ENCODE measurements around the gene UBAC1. TPM values are rescaled to one million over a fixed set of nuclear protein-coding genes. Genes with fewer than 3 reads are reported as not detected.
"Not testable (repeated sequence)": the region's sequence is repeated elsewhere in the genome, so short reads cannot be mapped to it uniquely, and the experiment has no call there.

Gene UBAC1
- polyA plus RNA-seq, 3 donors: 30.9 to 35.9 (median 33.2) TPM

DNA sequence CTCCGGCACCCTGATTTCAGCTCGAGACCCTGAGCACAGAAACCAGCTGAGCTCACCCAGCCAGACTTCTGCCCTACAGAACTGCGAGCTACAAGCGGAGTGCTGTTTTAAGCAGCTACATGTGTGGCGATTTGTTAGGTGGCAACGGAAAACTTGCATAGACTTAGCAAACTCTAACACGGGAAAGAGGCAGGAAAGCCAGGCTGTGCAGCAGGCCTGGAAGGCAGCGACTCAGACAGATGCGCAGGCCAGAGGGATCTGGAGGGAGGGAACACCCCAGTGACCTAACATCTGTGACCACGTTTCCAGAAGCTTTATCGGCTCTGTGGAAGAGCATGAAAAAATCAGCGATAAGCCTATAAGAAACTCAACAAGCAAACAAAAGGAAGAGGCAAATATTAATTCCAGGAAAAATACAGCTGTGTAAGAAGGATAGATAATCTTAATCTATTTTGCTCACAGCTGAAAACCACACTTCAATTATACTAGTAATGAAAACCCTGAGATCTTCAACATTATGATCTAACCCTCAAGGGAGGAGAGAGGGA lies 11.0 kb downstream of the UBAC1 start:
- DNase-seq (ENCODE audit: extremely low read depth in 1 of 11, low read depth in 9 of 11, low spot score in 4 of 11): no peak

DNA sequence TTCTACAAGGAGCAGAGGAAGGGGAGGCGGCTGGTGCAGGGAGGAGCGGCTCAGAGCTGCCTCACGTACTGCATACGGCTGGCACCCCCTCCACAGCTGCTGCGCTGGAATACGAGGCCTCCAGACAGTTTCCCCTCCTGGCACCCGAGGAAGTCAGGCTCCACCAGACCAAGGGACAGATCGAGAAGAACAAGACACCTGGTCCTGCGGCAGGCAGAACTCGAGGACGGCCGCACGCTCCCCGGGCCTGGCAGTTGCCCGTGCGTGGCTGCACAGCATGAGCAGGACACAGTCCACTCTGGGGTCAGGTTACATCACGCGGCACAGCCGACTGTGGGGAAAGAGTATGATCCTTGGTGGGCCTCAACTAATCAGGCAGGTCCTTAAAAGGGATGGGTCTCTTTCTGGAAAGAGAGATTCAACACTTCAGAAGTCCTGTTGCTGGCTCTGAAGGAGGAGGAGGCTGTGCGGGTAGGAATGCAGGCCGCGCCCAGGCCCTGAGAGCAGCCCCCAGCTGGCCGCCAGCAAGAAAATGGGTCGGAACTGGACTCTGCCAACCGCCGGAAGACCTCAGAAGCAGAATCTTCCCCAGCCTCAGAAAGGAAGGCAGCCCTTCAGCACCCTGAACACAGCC lies 11.6 kb downstream of the UBAC1 start:
- DNase-seq (ENCODE audit: extremely low read depth in 1 of 11, low read depth in 9 of 11, low spot score in 4 of 11): no peak

DNA sequence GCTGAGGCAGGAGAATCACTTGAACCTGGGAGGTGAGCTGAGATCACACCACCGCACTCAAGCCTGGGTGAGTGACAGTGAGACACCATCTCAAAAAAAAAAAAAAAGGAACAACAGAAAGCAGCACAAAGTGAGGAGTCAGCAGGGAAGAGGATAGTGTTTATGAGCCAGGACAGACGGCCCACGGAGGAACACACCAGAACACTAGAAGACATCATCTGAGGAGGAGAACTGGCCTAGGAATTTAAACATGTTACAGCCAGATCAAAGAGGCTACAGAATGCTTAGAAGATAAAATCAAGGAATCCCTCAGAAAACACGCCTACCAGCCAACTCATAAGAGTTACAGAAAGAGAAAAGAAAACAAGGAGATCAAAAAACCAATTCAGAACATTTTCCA lies 12.2 kb downstream of the UBAC1 start:
- no peak for DNase-seq (ENCODE audit: extremely low read depth in 1 of 11, low read depth in 9 of 11, low spot score in 4 of 11)

DNA sequence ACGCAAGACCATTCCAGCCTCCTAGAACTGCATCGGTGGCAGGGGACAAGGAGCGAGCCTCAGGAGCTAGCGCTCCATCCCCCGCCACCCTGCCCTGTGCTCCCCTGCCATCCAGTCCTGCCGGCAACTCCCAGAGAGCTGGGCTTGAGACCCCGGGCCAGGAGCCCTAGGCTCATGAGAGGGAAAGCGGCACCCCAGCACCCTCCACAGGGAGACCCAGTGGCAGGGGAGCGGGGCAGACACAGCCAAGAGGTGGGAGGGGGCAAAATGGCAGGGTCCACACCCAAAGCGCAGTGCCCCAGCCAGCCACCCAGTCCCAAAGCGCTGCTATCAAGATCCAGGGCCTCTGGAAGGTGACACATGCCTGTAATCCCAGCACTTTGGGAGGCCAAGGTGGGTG lies 12.7 kb downstream of the UBAC1 start:
- DNase-seq (ENCODE audit: extremely low read depth in 1 of 11, low read depth in 9 of 11, low spot score in 4 of 11): no peak

DNA sequence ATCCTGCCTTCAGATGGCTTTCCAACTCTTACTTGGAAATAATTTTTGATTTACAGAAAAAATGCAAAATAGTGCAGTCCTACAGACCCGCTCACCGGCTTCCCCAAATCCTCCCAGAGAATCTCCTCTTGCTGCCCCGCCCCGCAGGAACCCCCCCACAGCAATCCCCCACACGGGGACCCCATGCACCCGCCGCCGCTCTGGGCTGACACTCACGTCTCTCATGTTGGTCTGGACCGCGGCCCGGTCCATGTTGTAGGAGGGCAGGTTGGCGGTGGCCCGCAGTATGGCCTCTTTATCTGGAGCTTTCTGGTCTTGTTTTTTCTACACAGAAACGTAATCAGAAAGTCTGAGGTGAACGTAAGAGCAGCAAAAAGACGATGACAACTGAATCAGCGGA lies 13.6 kb downstream of the UBAC1 start:
- no peak for DNase-seq (ENCODE audit: extremely low read depth in 1 of 11, low read depth in 9 of 11, low spot score in 4 of 11)

DNA sequence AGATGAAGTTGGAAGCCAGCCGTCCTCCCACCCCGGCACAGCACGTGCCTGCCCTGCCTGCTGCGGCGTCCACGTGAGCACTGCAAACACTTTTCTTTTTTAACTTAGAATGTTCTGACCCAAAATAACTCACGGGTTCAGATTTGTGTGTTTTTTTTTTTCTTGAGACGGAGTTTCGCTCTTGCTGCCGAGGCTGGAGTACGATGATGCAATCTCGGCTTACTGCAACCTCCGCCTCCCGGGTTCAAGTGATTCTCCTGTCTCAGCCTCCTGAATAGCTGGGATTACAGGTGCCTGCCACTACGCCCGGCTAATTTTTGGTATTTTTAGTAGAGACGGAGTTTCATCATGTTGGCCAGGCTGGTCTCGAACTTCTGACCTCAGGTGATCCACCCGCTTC lies 14.1 kb downstream of the UBAC1 start:
- not testable (repeated sequence) for DNase-seq (ENCODE audit: extremely low read depth in 1 of 11, low read depth in 9 of 11, low spot score in 4 of 11)

DNA sequence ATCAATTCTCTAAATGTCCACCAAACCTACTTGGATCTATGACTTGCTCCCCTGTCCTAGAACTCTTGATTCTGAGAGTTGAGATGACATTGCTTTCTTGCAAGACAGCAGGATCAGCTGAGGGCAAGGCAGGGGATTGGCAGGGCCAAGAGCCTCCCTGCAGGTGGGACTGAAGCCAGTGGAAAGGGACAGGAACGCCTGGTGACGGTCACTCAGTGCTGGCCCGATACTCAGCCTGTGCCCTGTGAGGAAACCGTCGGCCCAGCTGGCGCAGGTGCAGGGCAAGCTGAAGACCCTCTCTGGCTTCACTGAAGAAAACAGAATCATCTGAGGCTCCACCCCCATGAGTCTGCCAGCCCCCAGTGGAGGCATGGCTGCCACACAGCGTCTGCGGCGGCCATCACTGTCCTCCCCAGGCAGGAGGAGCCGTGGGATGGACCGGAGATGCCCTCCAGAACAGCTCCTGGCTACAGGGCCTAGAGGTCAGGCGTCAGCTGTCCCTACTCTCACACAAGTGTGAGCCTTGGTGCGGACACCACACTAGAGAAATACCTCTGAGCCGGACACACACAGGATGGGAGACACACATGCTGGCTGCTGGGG lies 14.7 kb downstream of the UBAC1 start:
- no peak for DNase-seq (ENCODE audit: extremely low read depth in 1 of 11, low read depth in 9 of 11, low spot score in 4 of 11)

DNA sequence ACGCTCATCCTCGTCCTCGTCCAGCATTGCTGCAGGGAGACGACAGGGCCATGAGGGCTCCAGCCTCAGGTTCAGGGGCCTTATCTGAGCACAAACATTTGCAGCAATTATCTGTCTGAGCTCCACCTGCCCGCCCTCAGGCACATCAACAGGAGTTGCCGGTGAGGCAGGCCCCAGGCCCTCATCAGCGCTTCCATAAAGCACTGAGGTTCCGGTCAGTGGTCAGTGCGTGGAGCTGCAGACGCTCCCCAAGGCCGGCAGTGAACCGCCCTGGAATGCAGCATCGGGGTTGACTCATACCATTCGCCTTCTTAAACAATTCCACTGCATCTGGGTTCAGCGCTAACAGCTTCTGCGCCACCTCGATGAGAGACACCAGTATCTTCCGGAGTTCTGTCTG lies 15.2 kb downstream of the UBAC1 start:
- DNase-seq (ENCODE audit: extremely low read depth in 1 of 11, low read depth in 9 of 11, low spot score in 4 of 11): no peak

DNA sequence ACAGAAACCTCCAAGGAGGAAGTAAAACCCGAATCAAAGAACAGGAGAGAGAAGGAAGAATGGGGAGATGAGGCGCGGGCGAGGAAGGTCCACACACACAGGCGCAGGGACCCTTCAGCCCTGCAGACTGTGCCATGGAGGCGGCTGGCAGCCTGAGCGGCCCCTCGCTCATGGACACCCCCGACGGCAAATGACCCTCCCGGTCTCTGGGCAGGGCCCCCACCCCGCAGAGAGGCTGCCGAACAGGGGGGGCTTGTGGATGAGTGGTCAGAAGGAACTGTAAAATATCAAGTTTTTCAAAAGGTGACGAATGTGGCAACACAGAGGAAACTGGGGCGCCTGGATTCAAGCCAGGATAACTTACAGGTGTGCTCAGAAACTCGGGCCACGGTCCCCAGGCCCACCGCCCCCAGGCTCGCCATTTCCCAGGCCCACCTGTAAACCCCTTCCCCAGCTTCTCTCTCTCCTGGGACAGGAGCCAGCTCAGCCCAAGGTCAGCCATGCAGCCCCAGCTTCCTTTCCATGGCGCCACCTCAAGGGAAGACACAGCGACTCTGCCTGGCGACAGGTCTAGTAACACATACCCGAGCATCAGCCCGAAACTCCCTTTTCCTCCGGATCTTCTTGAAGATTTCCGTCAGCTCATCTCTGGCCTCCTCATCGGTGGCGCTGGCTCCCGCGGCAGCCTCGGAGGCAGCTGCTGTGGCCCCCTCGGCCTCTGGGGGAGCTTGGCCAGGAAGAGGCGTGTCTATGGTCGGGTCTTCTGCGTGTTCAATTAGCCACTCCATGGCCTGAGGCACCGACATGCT lies 16.5 kb downstream of the UBAC1 start:
- no peak for DNase-seq (ENCODE audit: extremely low read depth in 1 of 11, low read depth in 9 of 11, low spot score in 4 of 11)

DNA sequence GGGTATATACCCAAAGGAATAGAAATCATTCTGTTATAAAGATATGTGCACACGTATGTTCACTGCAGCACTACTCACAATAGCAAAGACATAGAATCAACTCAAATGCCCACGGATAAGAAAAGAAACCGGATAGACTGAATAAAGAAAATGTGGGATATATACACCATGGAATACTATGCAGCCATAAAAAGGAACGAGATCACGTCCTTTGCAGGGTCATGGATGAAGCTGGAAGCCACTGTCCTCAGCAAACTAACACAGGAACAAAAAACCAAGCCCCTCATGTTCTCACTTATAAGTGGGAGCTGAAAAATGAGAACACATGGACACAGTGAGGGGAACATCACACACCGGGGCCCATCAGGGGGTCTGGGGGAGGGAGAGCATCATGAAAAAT lies 17.6 kb downstream of the UBAC1 start:
- not testable (repeated sequence) for DNase-seq (ENCODE audit: extremely low read depth in 1 of 11, low read depth in 9 of 11, low spot score in 4 of 11)

DNA sequence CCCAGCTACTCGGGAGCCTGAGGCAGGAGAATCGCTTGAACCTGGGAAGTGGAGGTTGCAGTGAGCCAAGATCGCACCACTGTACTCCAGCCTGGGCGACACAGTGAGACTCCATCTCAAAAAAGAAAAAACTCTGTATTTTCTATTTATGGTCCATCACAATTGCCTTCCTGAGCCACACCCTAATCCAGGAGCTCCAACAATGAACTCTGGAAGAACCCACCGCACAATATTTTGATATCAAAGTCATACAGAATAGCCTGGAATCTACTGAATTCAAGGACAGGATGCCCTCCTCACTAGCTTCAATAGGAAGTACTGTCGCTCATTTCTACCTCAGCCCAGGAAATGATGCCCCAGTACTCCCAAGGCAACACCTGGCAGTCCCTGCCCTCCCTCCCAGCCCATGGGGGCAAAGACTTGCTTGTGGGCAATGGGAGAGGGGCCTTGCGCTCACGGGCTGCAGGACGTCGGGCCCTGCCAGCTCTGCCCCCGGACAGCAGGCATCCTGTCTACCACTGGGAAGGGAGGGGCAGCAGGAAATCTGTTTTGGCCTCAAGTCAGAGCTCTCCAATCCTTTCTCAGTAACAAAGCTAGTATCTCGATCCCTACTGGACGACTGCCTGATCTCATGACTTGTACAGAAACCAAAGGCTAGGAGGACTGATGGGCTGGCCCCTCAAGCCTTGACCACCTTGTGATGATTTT lies 19.7 kb downstream of the UBAC1 start:
- no peak for DNase-seq (ENCODE audit: extremely low read depth in 1 of 11, low read depth in 9 of 11, low spot score in 4 of 11)

DNA sequence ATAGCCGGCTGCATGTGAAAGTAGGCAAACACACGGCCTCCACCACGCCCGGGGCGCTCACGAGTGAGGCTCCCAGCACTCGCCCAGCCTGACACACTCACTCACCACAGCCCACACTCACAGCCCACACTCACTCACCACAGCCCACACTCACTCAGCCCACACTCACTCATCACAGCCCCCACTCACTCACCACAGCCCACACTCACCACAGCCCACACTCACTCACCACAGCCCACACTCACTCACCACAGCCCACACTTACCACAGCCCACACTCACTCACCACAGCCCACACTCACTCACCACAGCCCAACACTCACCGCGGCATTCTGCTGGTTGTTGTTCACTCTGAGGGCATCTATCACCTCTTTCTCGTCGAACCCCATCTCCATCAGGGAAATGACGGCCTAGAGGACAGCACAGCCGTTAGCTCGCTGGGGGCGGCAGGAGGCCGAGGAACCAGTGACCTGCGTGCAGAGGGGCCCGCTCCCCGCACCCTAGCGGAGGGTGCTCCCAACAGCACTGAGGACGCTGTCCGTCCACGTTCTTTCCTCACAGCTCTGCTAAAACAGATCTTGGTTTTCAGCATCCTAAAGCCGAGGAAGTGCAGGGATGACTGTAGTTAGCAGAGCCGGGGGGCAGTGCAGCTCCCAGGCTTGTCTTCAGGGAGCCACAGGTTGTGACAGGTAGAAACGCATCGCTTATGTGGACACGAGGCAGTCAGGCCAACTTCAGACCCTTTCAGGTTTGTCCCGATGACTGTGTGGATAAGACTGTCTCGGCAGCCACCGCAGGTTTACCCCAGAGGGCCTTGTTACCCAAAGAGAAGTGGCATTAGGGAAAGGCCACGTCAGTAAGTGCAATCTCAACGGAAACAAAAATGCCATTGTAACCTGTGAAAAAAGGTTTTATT lies 21.6 kb downstream of the UBAC1 start:
- DNase-seq (ENCODE audit: extremely low read depth in 1 of 11, low read depth in 9 of 11, low spot score in 4 of 11): no peak

DNA sequence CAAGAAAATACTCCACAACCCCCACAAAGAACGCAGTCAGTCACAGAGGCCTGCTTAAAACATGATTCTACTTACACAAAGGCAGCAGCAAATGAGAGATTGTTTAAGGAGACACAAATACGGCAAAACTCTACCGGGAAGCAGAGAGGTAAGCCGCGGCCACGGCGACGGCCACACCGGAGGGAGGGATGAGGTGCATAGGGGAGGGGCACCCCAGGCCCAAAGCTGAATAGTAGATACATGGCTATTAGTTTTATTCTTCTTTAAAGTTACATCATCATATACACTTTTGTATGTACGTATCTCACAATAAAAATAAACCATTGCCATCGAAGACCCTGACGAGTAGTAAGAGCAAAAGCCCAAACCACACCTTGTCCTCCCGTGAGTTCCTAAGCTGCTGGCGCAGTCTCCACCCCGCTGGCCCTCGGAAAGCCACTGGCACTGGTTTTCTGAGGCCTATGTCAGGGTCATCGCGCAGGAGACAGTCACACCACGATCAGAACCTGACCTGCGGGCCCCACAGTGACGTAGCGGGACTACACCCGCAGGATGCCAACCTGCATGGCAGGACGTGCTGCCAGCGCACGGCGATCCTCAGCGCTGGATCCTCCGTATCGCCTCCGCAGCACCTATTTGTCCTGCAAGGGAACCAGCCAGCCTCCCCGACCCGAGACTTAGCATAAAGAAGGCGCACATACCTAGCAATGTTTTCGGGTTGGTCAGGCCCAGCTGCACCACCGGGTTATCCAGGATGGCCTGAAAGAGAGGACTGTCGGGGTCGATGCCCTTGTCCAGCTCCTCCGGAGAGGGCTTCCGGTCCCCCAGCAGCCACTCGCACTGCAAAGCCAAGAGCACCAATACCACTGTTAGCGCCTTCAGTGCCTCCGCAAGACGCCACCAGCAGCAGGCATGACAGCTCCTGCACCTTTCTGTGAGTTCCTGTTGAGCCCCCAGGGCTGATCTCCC lies 23.4 kb downstream of the UBAC1 start:
- no peak for DNase-seq (ENCODE audit: extremely low read depth in 1 of 11, low read depth in 9 of 11, low spot score in 4 of 11)

DNA sequence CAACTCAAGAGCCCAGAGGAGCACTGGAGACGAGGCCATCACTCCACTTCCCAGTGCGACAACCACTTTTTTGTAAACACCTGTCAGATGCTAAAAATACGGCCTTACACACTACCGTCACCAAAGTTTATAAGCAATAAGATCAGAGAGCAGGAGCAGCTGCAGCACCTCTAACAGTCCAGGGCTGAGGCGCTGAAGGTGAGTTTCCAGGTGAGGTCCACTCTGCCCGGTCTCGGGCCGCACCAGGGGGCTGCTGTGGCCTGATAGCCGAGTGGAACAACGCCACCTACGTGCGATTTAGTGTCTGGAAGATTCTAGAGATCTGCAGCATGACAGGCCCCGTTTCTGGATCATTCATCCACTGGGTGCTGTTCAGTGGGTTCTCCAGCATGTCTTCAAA lies 28.1 kb downstream of the UBAC1 start:
- no peak for DNase-seq (ENCODE audit: extremely low read depth in 1 of 11, low read depth in 9 of 11, low spot score in 4 of 11)

DNA sequence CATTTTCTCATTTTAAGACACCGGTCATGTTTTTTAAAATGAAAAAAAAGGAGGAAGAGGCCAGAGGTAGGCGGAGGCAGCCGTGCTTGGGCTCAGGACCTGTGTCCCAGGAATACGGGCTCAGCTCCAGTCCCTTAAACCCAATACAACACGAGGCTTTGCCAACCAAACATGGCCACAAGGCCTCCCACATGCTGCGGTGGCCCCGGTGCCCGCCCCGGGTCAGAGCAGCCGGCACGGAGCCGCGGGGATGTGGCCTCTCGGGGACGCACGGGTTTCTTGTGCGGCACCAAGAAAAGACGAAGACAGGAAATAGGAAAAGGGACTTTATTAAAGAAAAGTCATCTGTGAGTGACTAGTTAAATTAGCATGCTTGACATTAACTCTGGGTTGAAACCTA lies 28.5 kb downstream of the UBAC1 start:
- DNase-seq (ENCODE audit: extremely low read depth in 1 of 11, low read depth in 9 of 11, low spot score in 4 of 11): no peak

DNA sequence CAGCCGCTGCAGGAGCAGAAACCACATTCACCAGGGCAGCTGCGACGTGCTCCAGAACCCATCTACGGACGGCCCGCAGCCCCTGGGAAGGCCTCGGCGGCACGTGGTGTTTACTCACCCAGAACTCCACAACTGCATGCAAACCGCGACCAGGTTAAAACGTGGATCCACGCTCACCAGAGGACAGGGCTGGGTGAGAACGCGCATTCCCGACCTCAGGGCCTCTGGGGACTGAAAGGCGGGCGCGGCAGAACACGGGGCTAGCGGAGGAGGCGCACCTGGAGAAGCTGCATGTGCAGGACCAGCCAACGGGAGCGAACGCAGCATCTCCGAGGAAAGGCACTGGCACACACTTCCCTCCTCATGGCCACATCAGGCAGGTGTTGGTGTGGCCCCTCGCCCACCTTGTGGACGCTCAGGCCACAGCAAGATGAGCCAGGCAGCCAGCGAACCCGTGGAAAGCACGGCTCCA lies 29.8 kb downstream of the UBAC1 start:
- DNase-seq (ENCODE audit: extremely low read depth in 1 of 11, low read depth in 9 of 11, low spot score in 4 of 11): no peak
